Lower leg skin (tissue), 3 donors: ENCODE data around the gene CORO2A.

Source experiments
- CTCF ChIP-seq, 3 donors: fragments of 450-650 bp; IDR thresholded peaks; one replicate each; pipeline ENCODE4 v1.5.1; 2016; ENCODE audit warnings: antibody characterized with exemption in 3 of 3, mild to moderate bottlenecking in 3 of 3, moderate library complexity in 2 of 3
- POLR2A ChIP-seq, 2 donors: fragments of 450-650 bp; IDR thresholded peaks; one replicate each; pipeline ENCODE4 v1.6.1; 2016 to 2017; ENCODE audit warnings: antibody characterized with exemption in 2 of 2, mild to moderate bottlenecking in 1 of 2, moderate library complexity in 1 of 2

GRCh38 chr9:98101416-98101815, 91.0 kb downstream of the CORO2A start:
- no peak for TF ChIP-seq CTCF (IDR thresholded peaks at IDR 0.05)
- TF ChIP-seq POLR2A (IDR thresholded peaks at IDR 0.05), result no peak
